BJ (cell line): ENCODE results near the gene PIR. TPM values are rescaled to one million over a fixed set of nuclear protein-coding genes. Genes with fewer than 3 reads are reported as not detected.

Experiments used
- CTCF ChIA-PET: fragments of 350-600 bp; formaldehyde crosslinking; extraction: SDS; loops from one replicate; lab custom pipeline; 2021; ENCODE audit warnings: antibody characterized with exemption, inconsistent platforms; lab: Yijun Ruan, JAX
- POLR2A ChIA-PET: fragments of 300-600 bp; sonication (Branson Sonifier 250); formaldehyde crosslinking; extraction: SDS; loops from one replicate; lab custom pipeline; 2021; ENCODE audit warnings: antibody characterized with exemption; lab: Charles Lee
- DNase-seq: peaks from one replicate; pipeline ENCODE4 v3.0.0-alpha.2; 2011; ENCODE audit warnings: low read depth
- H3K27me3 ChIP-seq: 2 replicates; pipeline ENCODE4 v1.6.0; 2011; ENCODE audit warnings: low read length; ENCODE audit not compliant: control insufficient read depth, insufficient read depth
- H3K36me3 ChIP-seq: 2 replicates; pipeline ENCODE4 v1.5.1; 2011; ENCODE audit warnings: low read length; ENCODE audit not compliant: control insufficient read depth, insufficient read depth
- H3K4me3 ChIP-seq: 2 replicates; pipeline ENCODE4 v1.5.1; 2011; ENCODE audit warnings: low read depth, mild to moderate bottlenecking, control low read depth, low read length
- polyA plus RNA-seq: library from polyadenylated mRNA; depleted of rRNA; stranded (reverse); fragments of >200 nt; gene quantifications from 2 replicates; pipeline ENCODE4 v1.2.3, GENCODE V29; 2011
- TF ChIP-seq, protein P1 (sequence below): IDR thresholded peaks from 2 replicates; pipeline ENCODE4 v1.5.1; 2011; ENCODE audit warnings: low read depth, mild to moderate bottlenecking, control low read depth, inconsistent platforms, low read length, moderate library complexity; ENCODE audit not compliant: insufficient read depth

The PIR gene
- polyA plus RNA-seq, 1 experiment, result 11.7 TPM

- H3K4me3 ChIP-seq, result no peak overlapping the region
- no peak for DNase-seq
- CTCF ChIA-PET, result no interaction called here
These were observed 94.3 kb downstream of the PIR start for GRCh38 chrX:15398874-15399273.

GRCh38 chrX:15395789-15396188 is 97.3 kb downstream of the PIR start:
- Histone ChIP-seq H3K36me3 (no peaks in the 10 kb centered on the region), H3K27me3 (no peaks in the 10 kb centered on the region), H3K4me3 (no peak overlapping the region)
- ChIA-PET CTCF (interaction anchor here (0.7 kb wide), 1 partner anchor 14 kb away, joined by 3 read pairs; no protein-coding TSS in a partner anchor), POLR2A (no interaction called here)
- DNase-seq, result no peak
- TF ChIP-seq, protein P1, sequence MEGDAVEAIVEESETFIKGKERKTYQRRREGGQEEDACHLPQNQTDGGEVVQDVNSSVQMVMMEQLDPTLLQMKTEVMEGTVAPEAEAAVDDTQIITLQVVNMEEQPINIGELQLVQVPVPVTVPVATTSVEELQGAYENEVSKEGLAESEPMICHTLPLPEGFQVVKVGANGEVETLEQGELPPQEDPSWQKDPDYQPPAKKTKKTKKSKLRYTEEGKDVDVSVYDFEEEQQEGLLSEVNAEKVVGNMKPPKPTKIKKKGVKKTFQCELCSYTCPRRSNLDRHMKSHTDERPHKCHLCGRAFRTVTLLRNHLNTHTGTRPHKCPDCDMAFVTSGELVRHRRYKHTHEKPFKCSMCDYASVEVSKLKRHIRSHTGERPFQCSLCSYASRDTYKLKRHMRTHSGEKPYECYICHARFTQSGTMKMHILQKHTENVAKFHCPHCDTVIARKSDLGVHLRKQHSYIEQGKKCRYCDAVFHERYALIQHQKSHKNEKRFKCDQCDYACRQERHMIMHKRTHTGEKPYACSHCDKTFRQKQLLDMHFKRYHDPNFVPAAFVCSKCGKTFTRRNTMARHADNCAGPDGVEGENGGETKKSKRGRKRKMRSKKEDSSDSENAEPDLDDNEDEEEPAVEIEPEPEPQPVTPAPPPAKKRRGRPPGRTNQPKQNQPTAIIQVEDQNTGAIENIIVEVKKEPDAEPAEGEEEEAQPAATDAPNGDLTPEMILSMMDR, result no peak

More at GRCh38 chrX:15398874-15399273, 94.3 kb downstream of the PIR start:
- Histone ChIP-seq H3K36me3 (no peaks in the 10 kb centered on the region), H3K27me3 (no peaks in the 10 kb centered on the region)
- POLR2A ChIA-PET, result no interaction called here
- TF ChIP-seq, protein P1, result no peak

GRCh38 chrX:15391850-15392249 is 101.3 kb downstream of the PIR start:
- ChIA-PET POLR2A (no interaction called here), CTCF (no interaction called here)
- H3K4me3 ChIP-seq, result no peak overlapping the region
- no peak for DNase-seq
- TF ChIP-seq, protein P1, result no peak
- H3K27me3 ChIP-seq, result no peaks in the 10 kb centered on the region
- H3K36me3 ChIP-seq, result no peaks in the 10 kb centered on the region

DNA sequence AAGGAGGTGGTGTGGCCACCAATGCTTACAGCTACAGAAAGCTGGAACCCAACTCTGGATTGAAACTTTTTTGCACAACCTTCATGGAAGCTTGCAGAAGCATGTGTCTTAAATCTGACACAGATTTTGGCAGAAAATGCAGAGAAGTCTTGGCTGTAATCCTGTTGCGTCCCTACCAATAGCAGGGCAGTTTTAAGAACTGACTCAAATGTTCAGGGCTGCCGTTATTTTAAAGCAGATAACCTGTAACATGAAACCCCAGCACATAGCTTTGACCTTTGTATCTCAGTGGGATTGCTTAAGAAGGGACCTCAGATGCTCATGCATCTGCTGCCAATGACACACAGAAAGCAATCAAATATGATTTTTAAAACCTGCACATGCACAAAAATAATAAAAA is 108.8 kb downstream of the PIR start, which contains the start of gene VEGFD:
TSS of gene VEGFD (minus strand) at position 110 of the 400 bp plus-strand sequence. CDS start 467 bp downstream, outside the sequence.
- CTCF ChIA-PET, result interaction anchor here (1.0 kb wide), 1 partner anchor 87 kb away, joined by 3 read pairs; no protein-coding TSS in a partner anchor
- no peak for DNase-seq
- no peak within 1 kb of the TSS for H3K4me3 ChIP-seq

GRCh38 chrX:15382813-15383212 is 110.3 kb downstream of the PIR start:
- CTCF ChIA-PET, result interaction anchor here (1.2 to 1.3 kb wide), 2 partner anchors 18 to 85 kb away, joined by 3 read pairs; no protein-coding TSS in a partner anchor
- POLR2A ChIA-PET, result no interaction called here
- TF ChIP-seq, protein P1, result no peak
- DNase-seq, result no peak
- H3K27me3 ChIP-seq, result no peaks in the 10 kb centered on the region
- H3K4me3 ChIP-seq, result no peak overlapping the region
- H3K36me3 ChIP-seq, result no peaks in the 10 kb centered on the region

More for the DNA sequence above, 108.8 kb downstream of the PIR start, which contains the start of gene VEGFD:
- no peaks in the 10 kb centered on the region for H3K27me3 ChIP-seq
- POLR2A ChIA-PET, result no interaction called here
- no peaks in the 10 kb centered on the region for H3K36me3 ChIP-seq
- TF ChIP-seq, protein P1, result no peak
